Suppressor macrophage (primary cell): ENCODE data around the gene NUP93.
A peak's percentile ranks its signal among the peaks of the same experiment; 100 is the strongest.

Source experiments
- DNase-seq, 4 experiments: peaks; one replicate each; pipeline ENCODE4 v3.0.0-alpha.2; 2020 to 2022

NUP93 gene

GRCh38 chr16:56823081-56823733, 93.3 kb downstream of the NUP93 start:
- DNase-seq = no peak

GRCh38 chr16:56824331-56824730, 94.4 kb downstream of the NUP93 start:
- DNase-seq = peak in 1 of 4 experiments; percentile 12

GRCh38 chr16:56824804-56825203, 94.9 kb downstream of the NUP93 start:
- no peak for DNase-seq

GRCh38 chr16:56825826-56826225, 95.9 kb downstream of the NUP93 start:
- DNase-seq = no peak

- no peak for DNase-seq
These were observed 98.7 kb downstream of the NUP93 start for GRCh38 chr16:56828647-56829046.

GRCh38 chr16:56830669-56831068, 100.7 kb downstream of the NUP93 start:
- no peak for DNase-seq

- DNase-seq = no peak
These were observed 102.8 kb downstream of the NUP93 start for GRCh38 chr16:56832768-56833167.

GRCh38 chr16:56833243-56833970, 103.5 kb downstream of the NUP93 start:
- no peak for DNase-seq

- DNase-seq = no peak
These were observed 105.4 kb downstream of the NUP93 start for GRCh38 chr16:56835320-56835719.

- DNase-seq = no peak
These were observed 106.7 kb downstream of the NUP93 start for GRCh38 chr16:56836410-56837230.

- no peak for DNase-seq
These were observed 108.9 kb downstream of the NUP93 start for GRCh38 chr16:56838622-56839337.

GRCh38 chr16:56841233-56841632, 111.3 kb downstream of the NUP93 start:
- no peak for DNase-seq

- no peak for DNase-seq
These were observed 111.7 kb downstream of the NUP93 start for GRCh38 chr16:56841659-56842058.

GRCh38 chr16:56842133-56842532, 112.2 kb downstream of the NUP93 start:
- DNase-seq = no peak

- DNase-seq = no peak
These were observed 114.1 kb downstream of the NUP93 start for GRCh38 chr16:56844056-56844455.

GRCh38 chr16:56847173-56847910, 117.4 kb downstream of the NUP93 start:
- DNase-seq = peak in 3 of 4 experiments; percentile 34 to 63 (median 58)

- DNase-seq = no peak
These were observed 118.4 kb downstream of the NUP93 start for GRCh38 chr16:56848029-56848936.

- no peak for DNase-seq
These were observed 119.2 kb downstream of the NUP93 start for GRCh38 chr16:56848955-56849689.

- DNase-seq = peak in 3 of 4 experiments; percentile 34 to 51 (median 49)
These were observed 120.1 kb downstream of the NUP93 start for GRCh38 chr16:56849690-56850680.
